SH-SY5Y (cell line): ENCODE results near the gene EFHD2.

Experiments
- GATA2 ChIP-seq: IDR thresholded peaks from 2 replicates; pipeline ENCODE4 v1.6.1; 2011; ENCODE audit warnings: mild to moderate bottlenecking, low read depth, low read length
- GATA3 ChIP-seq: IDR thresholded peaks from 2 replicates; pipeline ENCODE4 v1.6.1; 2011; ENCODE audit warnings: low read depth, mild to moderate bottlenecking, low read length, moderate library complexity

The EFHD2 gene

GRCh38 chr1:15382601-15383518 is 26.8 kb upstream of the EFHD2 start:
- no peak for TF ChIP-seq GATA2
- no peak for TF ChIP-seq GATA3

- TF ChIP-seq GATA2, result no peak
- TF ChIP-seq GATA3, result no peak
Measured at GRCh38 chr1:15383810-15384209, 25.9 kb upstream of the EFHD2 start.

- TF ChIP-seq GATA3 (no peak), GATA2 (no peak)
Measured at GRCh38 chr1:15384301-15384901, 25.3 kb upstream of the EFHD2 start.

- TF ChIP-seq GATA3 (no peak), GATA2 (no peak)
Measured at GRCh38 chr1:15385420-15385819, 24.3 kb upstream of the EFHD2 start.

- TF ChIP-seq GATA2 (no peak), GATA3 (no peak)
Measured at GRCh38 chr1:15386164-15386749, 23.4 kb upstream of the EFHD2 start.

GRCh38 chr1:15388201-15388880 is 21.3 kb upstream of the EFHD2 start:
- TF ChIP-seq GATA2 (no peak), GATA3 (no peak)

GRCh38 chr1:15390667-15391066 is 19.0 kb upstream of the EFHD2 start:
- no peak for TF ChIP-seq GATA2
- TF ChIP-seq GATA3, result no peak

GRCh38 chr1:15391366-15391765 is 18.3 kb upstream of the EFHD2 start:
- TF ChIP-seq GATA3 (no peak), GATA2 (no peak)

GRCh38 chr1:15393475-15394257 is 16.0 kb upstream of the EFHD2 start:
- no peak for TF ChIP-seq GATA3
- TF ChIP-seq GATA2, result no peak

GRCh38 chr1:15394258-15394690 is 15.4 kb upstream of the EFHD2 start:
- no peak for TF ChIP-seq GATA3
- no peak for TF ChIP-seq GATA2

- TF ChIP-seq GATA3 (no peak), GATA2 (no peak)
Measured at GRCh38 chr1:15397236-15397635, 12.5 kb upstream of the EFHD2 start.

GRCh38 chr1:15399710-15400109 is 10.0 kb upstream of the EFHD2 start:
- TF ChIP-seq GATA2, result no peak
- no peak for TF ChIP-seq GATA3

- TF ChIP-seq GATA3 (no peak), GATA2 (no peak)
Measured at GRCh38 chr1:15400627-15401026, 9.1 kb upstream of the EFHD2 start.
